Endothelial cell of umbilical vein (primary cell): ENCODE data around the gene CTTNBP2. TPM values are rescaled to one million over a fixed set of nuclear protein-coding genes. Genes with fewer than 3 reads are reported as not detected.

Experiments
- BruUV-seq: library from RNA; stranded (reverse); fragments of 400-500 nt; replicated peaks from 2 replicates; lab custom pipeline; 2021; lab: Mats Ljungman, UMichigan
- CTCF ChIA-PET: fragments of 300-600, 350-600 bp; sonication (Branson Sonifier 250); formaldehyde crosslinking; loops from one replicate; lab custom pipeline; 2021; ENCODE audit warnings: antibody characterized with exemption, inconsistent platforms; lab: Charles Lee
- POLR2A ChIA-PET: fragments of 300-600, 350-600 bp; sonication (Branson Sonifier 250); formaldehyde crosslinking; loops from one replicate; lab custom pipeline; 2021; ENCODE audit warnings: antibody characterized with exemption, inconsistent platforms; lab: Charles Lee
- DNase-seq: peaks from one replicate; pipeline ENCODE4 v3.0.0-alpha.2; 2011; ENCODE audit warnings: low read depth, low spot score
- FAIRE-seq: peaks from 2 replicates; lab custom pipeline; 2011; peaks lifted over from hg19 to GRCh38; lab: Jason Lieb, UNC
- H2AFZ ChIP-seq: 2 replicates; pipeline ENCODE4 v1.6.0; 2012; ENCODE audit warnings: low read depth, low read length, control low read depth, inconsistent platforms
- H3K27ac ChIP-seq: 2 replicates; pipeline ENCODE4 v1.5.1; 2011; ENCODE audit warnings: low read depth, mild to moderate bottlenecking, control low read depth, low read length, moderate library complexity; ENCODE audit not compliant: insufficient read depth
- H3K27me3 ChIP-seq, 2 experiments: 2 replicates each; pipeline versions ENCODE4 v1.6.0 to v1.6.1; 2011; ENCODE audit warnings: low read length in 2 of 2, mixed read lengths in 1 of 2; ENCODE audit not compliant: control insufficient read depth in 2 of 2, insufficient read depth in 2 of 2
- H3K36me3 ChIP-seq, 2 experiments: 2 replicates in 1 of 2; 3 replicates in 1 of 2; pipeline ENCODE4 v1.5.1; 2011; ENCODE audit warnings: low read length in 2 of 2, mild to moderate bottlenecking in 1 of 2, moderate library complexity in 1 of 2; ENCODE audit not compliant: control insufficient read depth in 2 of 2, insufficient read depth in 2 of 2; ENCODE audit errors: extremely low read depth in 1 of 2
- H3K4me1 ChIP-seq: 3 replicates; pipeline ENCODE4 v1.5.1; 2011; ENCODE audit warnings: mild to moderate bottlenecking, low read length; ENCODE audit not compliant: control insufficient read depth, insufficient read depth; ENCODE audit errors: extremely low read depth
- H3K4me2 ChIP-seq: 2 replicates; pipeline ENCODE4 v1.6.1; 2011; ENCODE audit warnings: low read length, control low read depth, mixed read lengths; ENCODE audit not compliant: insufficient read depth
- H3K4me3 ChIP-seq, 3 experiments: fragments of 200-600 bp in 1 of 3; sonication (generic), shearing (Covaris generic) in 1 of 3; replicated peaks in 1 of 3; 2 replicates each; pipeline ENCODE4 v1.5.1; 2011 to 2016; ENCODE audit warnings: control low read depth in 3 of 3, low read length in 3 of 3, mild to moderate bottlenecking in 2 of 3, inconsistent platforms in 1 of 3, low read depth in 1 of 3, moderate library complexity in 1 of 3; ENCODE audit not compliant: insufficient read depth in 1 of 3
- H3K79me2 ChIP-seq: 2 replicates; pipeline ENCODE4 v1.6.0; 2012; ENCODE audit warnings: low read length, inconsistent platforms; ENCODE audit not compliant: control insufficient read depth, insufficient read depth
- H3K9ac ChIP-seq: replicated peaks from 2 replicates; pipeline ENCODE3; 2011; ENCODE audit warnings: low read length, control low read depth; ENCODE audit not compliant: insufficient read depth; ENCODE audit errors: extremely low read depth
- H3K9me1 ChIP-seq: replicated peaks from 3 replicates; pipeline ENCODE4 v1.6.0; 2011; ENCODE audit warnings: mild to moderate bottlenecking, low read length; ENCODE audit not compliant: control insufficient read depth, insufficient read depth; ENCODE audit errors: extremely low read depth
- H3K9me3 ChIP-seq: replicated peaks from 2 replicates; pipeline ENCODE4 v1.5.1; 2012; ENCODE audit warnings: low read length, inconsistent platforms; ENCODE audit not compliant: control insufficient read depth, insufficient read depth
- H4K20me1 ChIP-seq: replicated peaks from 2 replicates; pipeline ENCODE3; 2011; ENCODE audit warnings: mild to moderate bottlenecking, low read length; ENCODE audit not compliant: control insufficient read depth, insufficient read depth; ENCODE audit errors: extremely low read depth
- CTCF ChIP-seq, 2 donors: IDR thresholded peaks; 1 replicate in 1 of 2; 2 replicates in 1 of 2; pipeline ENCODE4 v1.5.1; 2011; ENCODE audit warnings: low read length in 2 of 2, mild to moderate bottlenecking in 2 of 2, moderate library complexity in 2 of 2, control low read depth in 1 of 2, inconsistent platforms in 1 of 2, low read depth in 1 of 2; ENCODE audit not compliant: insufficient read depth in 1 of 2; ENCODE audit errors: extremely low read depth in 1 of 2
- FOS ChIP-seq: IDR thresholded peaks from 2 replicates; pipeline ENCODE4 v1.6.1; 2011; ENCODE audit warnings: mild to moderate bottlenecking, low read length, moderate library complexity, borderline replicate concordance; ENCODE audit not compliant: insufficient read depth
- GATA2 ChIP-seq: IDR thresholded peaks from 2 replicates; pipeline ENCODE4 v1.7.0; 2011; ENCODE audit warnings: low read depth, mild to moderate bottlenecking, moderate library complexity, mixed read lengths, low read length; ENCODE audit not compliant: insufficient read length, insufficient read depth
- JUN ChIP-seq: IDR thresholded peaks from 2 replicates; pipeline ENCODE4 v1.6.1; 2011; ENCODE audit warnings: borderline replicate concordance, low read depth; ENCODE audit not compliant: insufficient read length, insufficient read depth
- MYC ChIP-seq: IDR thresholded peaks from one replicate; pipeline ENCODE4 v1.6.1; 2011; ENCODE audit warnings: mild to moderate bottlenecking, low read depth, low read length
- POLR2A ChIP-seq: IDR thresholded peaks from 2 replicates; pipeline ENCODE4 v1.6.1; 2012; ENCODE audit warnings: low read depth, mild to moderate bottlenecking, control low read depth, low read length
- POLR2AphosphoS5 ChIP-seq: IDR thresholded peaks from 2 replicates; pipeline ENCODE4 v1.6.1; 2012; ENCODE audit warnings: low read depth, mild to moderate bottlenecking, control low read depth, low read length, moderate library complexity; ENCODE audit not compliant: insufficient read depth
- dilution Hi-C: fragments of 300-500 bp; cut with MboI; formaldehyde crosslinking; loops from one replicate; pipeline ENCODE4 v1.15.0; 2019; ENCODE audit warnings: low sequenced_read_pairs; ENCODE audit not compliant: extremely low pct_ligation_motif_present
- intact Hi-C: fragments of 100-400 bp; cut with micrococcal nuclease; formaldehyde crosslinking; loops from one replicate; pipeline ENCODE4 v1.10.0; 2022
- polyA plus RNA-seq, 4 experiments: library from polyadenylated mRNA; depleted of rRNA in 3 of 4; stranded (reverse) in 3 of 4; unstranded in 1 of 4; fragments of >200 nt; gene quantifications; 2 replicates each; pipeline versions ENCODE4 v1.2.1 to v1.2.3, GENCODE V29; 2011 to 2012; ENCODE audit warnings: missing spikeins in 1 of 4
- total RNA-seq: library from RNA; stranded (reverse); gene quantifications from 2 replicates; pipeline ENCODE4 v1.2.3, GENCODE V29; 2021

CTTNBP2 gene
- total and polyA plus RNA-seq, 2 donors (not counting 3 experiments of a cell fraction or from before 2014, with no cell fraction given), result 0.08 to 0.35 TPM

- dilution Hi-C loops, result no loop called here
- no peaks in the 10 kb centered on the region for H3K36me3 ChIP-seq
- CTCF ChIA-PET, result no interaction called here
- no TSS peak for BruUV-seq
- H3K4me3 ChIP-seq, result no peak overlapping the region
- no peaks in the 10 kb centered on the region for H3K9me3 ChIP-seq
- intact Hi-C loops, result no loop called here
- H2AFZ ChIP-seq, result no peak overlapping the region
- no peak overlapping the region for H3K4me2 ChIP-seq
- H3K79me2 ChIP-seq, result no peaks in the 10 kb centered on the region
- TF ChIP-seq JUN (no peak), FOS (no peak), GATA2 (no peak), POLR2AphosphoS5 (no peak), CTCF (IDR thresholded peaks at IDR 0.05; ENCODE audit: extremely low read depth in 1 of 2, insufficient read depth in 1 of 2, low read depth in 1 of 2, low read length in 2 of 2) (no peak)
- H3K27me3 ChIP-seq, result no peaks in the 10 kb centered on the region
- no peak overlapping the region for H3K27ac ChIP-seq
- POLR2A ChIA-PET, result no interaction called here
- H4K20me1 ChIP-seq, result no peaks in the 10 kb centered on the region
- H3K4me1 ChIP-seq, result no peaks in the 10 kb centered on the region
- H3K9ac ChIP-seq, result no peak overlapping the region
- DNase-seq, result no peak
- H3K9me1 ChIP-seq, result no peaks in the 10 kb centered on the region
- no peak for FAIRE-seq
Measured at GRCh38 chr7:117796889-117797288, 76.4 kb downstream of the CTTNBP2 start.

- Histone ChIP-seq H3K4me3 (no peak overlapping the region), H2AFZ (no peak overlapping the region), H3K27me3 (no peaks in the 10 kb centered on the region), H3K36me3 (no peaks in the 10 kb centered on the region), H3K9ac (no peak overlapping the region), H4K20me1 (no peaks in the 10 kb centered on the region), H3K4me2 (no peak overlapping the region), H3K27ac (no peak overlapping the region), H3K4me1 (no peaks in the 10 kb centered on the region), H3K9me3 (no peaks in the 10 kb centered on the region), H3K9me1 (no peaks in the 10 kb centered on the region), H3K79me2 (no peaks in the 10 kb centered on the region)
- BruUV-seq, result no TSS peak
- FAIRE-seq (no peak), DNase-seq (no peak)
- TF ChIP-seq MYC (no peak), FOS (no peak), JUN (no peak), GATA2 (no peak), POLR2A (no peak), POLR2AphosphoS5 (no peak), CTCF (IDR thresholded peaks at IDR 0.05; ENCODE audit: extremely low read depth in 1 of 2, insufficient read depth in 1 of 2, low read depth in 1 of 2, low read length in 2 of 2) (no peak)
- ChIA-PET CTCF (interaction anchor here (1.3 kb wide), 1 partner anchor 16 kb away, joined by 3 read pairs; no protein-coding TSS in a partner anchor), POLR2A (no interaction called here)
- dilution Hi-C loops (no loop called here), intact Hi-C loops (no loop called here)
Measured at GRCh38 chr7:117793976-117794375, 79.3 kb downstream of the CTTNBP2 start.
